Tibial nerve (tissue), 3 donors: ENCODE measurements around the gene NME7.

Experiments
- CTCF ChIP-seq, 5 experiments: fragments of 200-600 bp in 3 of 5; fragments of 450-650 bp in 2 of 5; sonication (generic) in 3 of 5; IDR thresholded peaks; one replicate each; pipeline ENCODE4 v1.5.1; 2016 to 2019; ENCODE audit warnings: antibody characterized with exemption in 5 of 5, mild to moderate bottlenecking in 3 of 5, moderate library complexity in 2 of 5
- POLR2A ChIP-seq, 2 donors: fragments of 450-650 bp; IDR thresholded peaks; one replicate each; pipeline ENCODE4 v1.6.1; 2017; ENCODE audit warnings: antibody characterized with exemption in 2 of 2, mild to moderate bottlenecking in 2 of 2, moderate library complexity in 2 of 2

GRCh38 chr1:169383449-169383848 is 15.9 kb upstream of the NME7 start:
- TF ChIP-seq POLR2A (IDR thresholded peaks at IDR 0.05) = no peak
- TF ChIP-seq CTCF (IDR thresholded peaks at IDR 0.05) = no peak
